Fibroblast of pulmonary artery (primary cell): ENCODE results near the gene KIF25.

Source experiments
- DNase-seq: peaks from one replicate; pipeline ENCODE4 v3.0.0-alpha.2; 2010; ENCODE audit warnings: low read depth
- H3K4me3 ChIP-seq: replicated peaks from 2 replicates; pipeline ENCODE4 v1.5.1; 2011; ENCODE audit warnings: low read depth, mild to moderate bottlenecking, control low read depth, low read length, moderate library complexity
- CTCF ChIP-seq: IDR thresholded peaks from 2 replicates; pipeline ENCODE4 v1.5.1; 2011; ENCODE audit warnings: mild to moderate bottlenecking, control low read depth, low read length, inconsistent platforms; ENCODE audit errors: missing control alignments

Gene KIF25

GRCh38 chr6:168058691-168059551, 61.5 kb downstream of the KIF25 start:
- no peak for TF ChIP-seq CTCF
- DNase-seq, result no peak

DNA sequence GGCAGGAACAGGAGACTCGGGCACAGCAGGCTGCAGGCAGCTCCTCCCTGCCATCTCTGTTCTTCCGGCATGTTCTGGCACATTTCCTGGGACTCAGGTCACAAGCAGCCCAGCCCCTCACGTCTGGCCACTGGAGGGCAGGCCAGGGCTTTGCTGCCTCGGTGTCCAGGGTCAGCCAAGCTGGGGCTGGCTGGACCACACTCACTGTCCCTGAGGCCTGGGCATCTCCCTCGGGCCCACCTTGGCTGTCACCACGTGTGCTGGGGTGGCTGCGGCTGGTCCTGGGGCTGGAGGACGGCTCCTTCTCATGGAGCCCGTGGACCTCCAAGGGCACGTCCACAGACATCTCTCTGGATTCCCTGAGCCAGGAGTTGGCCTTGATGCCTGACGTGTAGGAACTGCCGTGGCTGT, 63.1 kb downstream of the KIF25 start:
- peak; percentile 71 for TF ChIP-seq CTCF
- DNase-seq, result peak; percentile 79
- no peak overlapping the region for H3K4me3 ChIP-seq

More at GRCh38 chr6:168058691-168059551, 61.5 kb downstream of the KIF25 start:
- no peak overlapping the region for H3K4me3 ChIP-seq

- no peak for DNase-seq
- H3K4me3 ChIP-seq, result no peak overlapping the region
- TF ChIP-seq CTCF, result no peak
Observed at GRCh38 chr6:168061269-168062210, 64.1 kb downstream of the KIF25 start.

DNA sequence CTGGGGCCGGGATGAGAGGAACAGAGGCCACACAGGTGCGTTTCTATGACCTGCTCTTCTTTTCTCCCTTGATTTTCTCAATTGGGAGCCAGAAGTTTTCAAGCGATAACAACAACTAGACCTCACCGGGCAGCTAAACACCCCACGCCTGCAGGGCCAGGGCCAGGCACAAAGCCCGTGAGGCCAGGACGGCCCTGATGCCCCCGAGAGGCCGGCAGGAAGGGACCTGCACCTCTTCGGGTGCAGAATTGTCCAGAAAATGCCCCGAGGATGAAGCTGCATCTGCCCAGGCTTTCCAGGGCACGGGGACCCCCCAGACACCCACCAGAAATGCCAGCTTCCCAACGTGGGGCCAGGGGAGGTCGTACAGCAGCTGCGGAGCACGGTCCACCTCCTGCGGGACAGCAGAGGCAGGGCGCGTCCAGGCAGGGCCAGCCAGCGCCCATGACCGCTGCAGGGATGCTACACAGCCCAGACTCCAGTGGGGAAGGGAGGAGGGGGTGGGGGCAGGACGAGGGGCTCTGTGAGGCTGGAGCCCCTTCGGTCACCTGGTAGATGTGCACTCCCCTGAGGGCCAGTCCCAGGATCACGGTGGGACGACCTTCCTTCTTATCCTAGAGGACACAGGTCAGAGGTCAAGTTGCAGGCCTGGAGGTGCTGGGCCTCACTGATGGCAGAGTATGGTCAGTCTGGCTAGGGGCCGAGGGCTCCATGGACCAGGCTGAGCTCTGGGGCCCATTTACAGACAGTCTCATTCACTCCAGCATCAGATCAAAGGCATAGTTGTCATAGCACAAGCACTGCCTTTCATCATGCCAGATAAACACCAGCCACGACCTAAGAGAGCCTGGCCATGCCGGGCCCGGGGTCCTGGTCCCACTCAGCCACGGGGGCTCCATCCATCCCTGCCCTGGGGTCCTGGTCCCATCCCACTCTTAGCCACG, 65.1 kb downstream of the KIF25 start:
- no peak for DNase-seq
- H3K4me3 ChIP-seq, result no peak overlapping the region
- no peak for TF ChIP-seq CTCF

- no peak overlapping the region for H3K4me3 ChIP-seq
- no peak for TF ChIP-seq CTCF
- DNase-seq, result no peak
Observed at GRCh38 chr6:168063431-168063830, 66.0 kb downstream of the KIF25 start.

DNA sequence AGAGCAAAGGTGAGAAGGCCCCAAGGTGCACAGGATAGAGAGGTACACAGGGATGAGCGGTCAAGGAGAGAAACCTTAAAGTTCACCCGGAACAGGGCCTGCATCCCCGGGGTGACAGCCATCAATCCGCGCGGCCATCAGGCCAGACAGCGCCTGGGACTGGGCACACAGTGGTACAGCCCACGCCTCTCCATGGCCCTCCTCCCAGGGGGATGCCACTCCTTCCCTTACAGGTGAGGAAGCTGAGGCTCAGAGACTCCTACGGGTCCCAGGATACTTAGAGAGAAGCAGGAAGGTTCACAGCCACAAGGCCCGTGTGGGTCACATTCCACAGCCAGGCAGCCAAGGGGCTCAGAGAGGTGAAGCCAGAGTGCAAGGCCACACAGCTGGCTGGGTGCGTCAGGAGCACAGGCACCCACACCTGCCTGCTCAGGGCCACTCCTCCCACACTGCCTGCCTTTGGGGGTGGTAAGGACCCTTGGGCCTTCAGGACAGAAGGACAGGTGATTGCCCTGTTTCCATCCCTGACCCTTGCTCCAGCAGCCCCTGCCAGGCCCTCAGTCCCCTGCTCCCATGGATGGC, 66.8 kb downstream of the KIF25 start:
- H3K4me3 ChIP-seq, result no peak overlapping the region
- DNase-seq, result no peak

More for the DNA sequence above, 66.8 kb downstream of the KIF25 start:
- no peak for TF ChIP-seq CTCF
